MG63 (cell line): Measurements from ENCODE around the gene CABLES1. TPM values are rescaled to one million over a fixed set of nuclear protein-coding genes. Genes with fewer than 3 reads are reported as not detected.
A peak's percentile ranks its signal among the peaks of the same experiment; 100 is the strongest.

Source experiments
- DNase-seq: peaks from one replicate; pipeline ENCODE4 v3.0.0-alpha.2; 2020
- H3K27me3 ChIP-seq: fragments of 250-450 bp; sonication (Bioruptor Pico); 2 replicates; pipeline ENCODE4 v1.5.1; 2020; ENCODE audit warnings: mild to moderate bottlenecking, moderate library complexity
- H3K36me3 ChIP-seq: fragments of 250-450 bp; sonication (Bioruptor Pico); 2 replicates; pipeline ENCODE4 v1.5.1; 2020; ENCODE audit warnings: mild to moderate bottlenecking, moderate library complexity
- H3K4me3 ChIP-seq: fragments of 250-450 bp; sonication (Bioruptor Pico); 2 replicates; pipeline ENCODE4 v1.5.1; 2020; ENCODE audit warnings: mild to moderate bottlenecking, moderate library complexity
- H3K9me3 ChIP-seq: fragments of 250-450 bp; sonication (Bioruptor Pico); 2 replicates; pipeline ENCODE4 v1.5.1; 2020; ENCODE audit warnings: mild to moderate bottlenecking, moderate library complexity
- total RNA-seq: library from RNA; depleted of rRNA; stranded (reverse); fragments of >200 nt; shearing (Covaris generic); gene quantifications from 2 replicates; pipeline ENCODE4 v1.2.3, GENCODE V29; 2014; ENCODE audit warnings: low replicate concordance; rRNA removed

Gene CABLES1
- total RNA-seq, 1 experiment from 2014 or later: 1.3 TPM

- H3K4me3 ChIP-seq: no peak overlapping the region
- no peaks in the 10 kb centered on the region for H3K27me3 ChIP-seq
- no peaks in the 10 kb centered on the region for H3K36me3 ChIP-seq
- no peaks in the 10 kb centered on the region for H3K9me3 ChIP-seq
- DNase-seq: peak; percentile 17
These were observed 156.3 kb downstream of the CABLES1 start for GRCh38 chr18:23291456-23292205.

DNA sequence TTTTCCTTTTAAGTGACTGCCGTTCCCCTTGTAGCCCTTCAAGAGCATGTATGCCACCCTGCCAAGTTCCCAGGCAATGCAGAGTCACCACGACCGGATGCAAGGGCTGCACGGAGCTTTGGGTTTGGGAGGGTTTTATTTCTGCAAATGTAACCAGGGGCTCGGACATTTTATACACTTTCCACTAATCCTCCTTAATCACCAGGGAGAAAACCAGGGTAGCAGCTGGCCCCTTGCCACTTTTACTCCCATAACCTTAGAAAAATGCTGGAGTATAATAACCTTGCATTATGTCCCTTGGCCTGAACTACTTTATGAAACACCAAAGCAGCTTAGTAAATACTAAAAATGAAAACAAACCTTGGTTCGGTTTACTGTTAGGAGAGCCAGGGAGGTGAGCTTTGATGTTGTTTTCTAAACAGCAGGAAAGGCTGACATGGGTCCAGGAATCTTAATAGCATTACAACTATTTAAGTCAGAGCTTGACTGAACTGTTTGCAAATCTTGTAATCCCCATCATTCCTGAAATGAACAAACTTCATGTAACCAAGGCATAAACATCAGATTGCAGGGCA is 165.0 kb downstream of the CABLES1 start:
- Histone ChIP-seq H3K36me3 (no peaks in the 10 kb centered on the region), H3K27me3 (no peaks in the 10 kb centered on the region), H3K9me3 (no peaks in the 10 kb centered on the region), H3K4me3 (no peak overlapping the region)
- peak; percentile 52 for DNase-seq

DNA sequence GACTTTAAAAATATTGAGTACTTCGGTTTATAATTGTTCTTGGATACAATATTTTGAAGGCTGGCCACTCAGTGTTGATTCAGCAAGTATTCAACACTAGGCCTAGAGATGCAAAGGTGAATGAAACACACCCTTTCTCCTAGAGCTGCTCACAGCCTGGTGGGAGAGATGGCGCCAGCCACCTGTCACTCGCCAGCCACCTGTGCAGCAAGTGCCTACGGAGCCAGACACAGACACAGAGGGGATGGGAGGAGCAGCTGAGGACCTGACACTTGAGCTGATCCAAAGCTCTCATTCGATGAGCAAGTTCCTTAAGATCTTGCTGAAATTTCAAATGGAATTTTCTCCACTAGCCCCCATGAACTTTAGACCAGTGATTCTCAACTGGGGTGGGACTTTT is 166.7 kb downstream of the CABLES1 start:
- H3K27me3 ChIP-seq: no peaks in the 10 kb centered on the region
- no peaks in the 10 kb centered on the region for H3K36me3 ChIP-seq
- no peak overlapping the region for H3K4me3 ChIP-seq
- DNase-seq: no peak
- no peaks in the 10 kb centered on the region for H3K9me3 ChIP-seq

- Histone ChIP-seq H3K36me3 (no peaks in the 10 kb centered on the region), H3K9me3 (no peaks in the 10 kb centered on the region), H3K4me3 (no peak overlapping the region), H3K27me3 (no peaks in the 10 kb centered on the region)
- DNase-seq: no peak
These were observed 167.2 kb downstream of the CABLES1 start for GRCh38 chr18:23302511-23302850.

DNA sequence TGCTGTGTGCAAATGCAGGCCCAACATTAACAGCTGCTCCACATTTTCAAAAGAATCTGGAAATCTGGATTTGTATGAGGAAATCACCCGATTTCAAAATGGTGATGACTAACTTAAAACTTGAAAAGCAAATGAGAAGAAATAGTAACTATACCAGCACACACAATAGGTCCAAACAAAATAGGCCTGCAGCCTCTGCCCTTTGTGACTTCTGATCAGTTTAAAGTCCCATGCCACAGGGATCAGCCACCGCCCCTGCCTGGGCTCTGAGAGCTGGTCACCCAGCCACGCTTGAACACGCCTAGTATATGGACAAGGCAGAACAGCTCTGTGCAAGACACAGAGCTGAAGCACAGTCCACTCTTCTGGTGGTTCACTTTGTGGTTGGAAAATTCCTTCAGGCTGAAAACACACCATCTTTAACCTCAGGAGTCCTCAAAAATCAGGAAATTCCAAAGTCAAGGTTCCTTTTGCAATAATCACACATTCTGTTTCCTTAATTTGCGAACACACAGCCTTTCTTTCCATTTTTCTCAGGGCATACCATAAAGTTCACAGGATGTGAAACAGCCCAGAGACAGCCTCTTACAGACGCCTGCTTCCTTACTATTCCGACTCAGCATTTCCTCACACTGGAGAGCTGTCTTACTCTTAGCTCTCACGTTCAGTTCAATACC is 167.7 kb downstream of the CABLES1 start:
- Histone ChIP-seq H3K36me3 (no peaks in the 10 kb centered on the region), H3K4me3 (no peak overlapping the region), H3K27me3 (no peaks in the 10 kb centered on the region), H3K9me3 (no peaks in the 10 kb centered on the region)
- no peak for DNase-seq

DNA sequence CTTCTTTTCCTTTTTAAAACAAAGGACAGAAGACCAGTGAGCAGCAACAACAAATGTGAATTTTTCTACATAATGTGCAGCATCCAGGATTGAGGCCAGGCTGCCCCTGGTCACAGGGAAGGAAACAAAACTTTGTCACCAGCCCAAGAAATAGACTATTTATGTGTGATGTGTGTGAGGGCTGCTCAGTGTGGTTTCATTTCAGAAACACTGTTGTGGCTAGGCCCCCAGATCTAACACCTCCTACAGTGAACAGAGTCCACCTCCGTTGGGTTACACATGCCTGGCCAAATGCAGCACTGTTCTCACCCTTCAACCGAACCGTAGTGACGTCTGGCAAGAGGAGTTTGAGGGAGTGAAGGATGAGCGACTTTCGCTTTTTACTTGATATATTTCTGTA is 171.5 kb downstream of the CABLES1 start:
- Histone ChIP-seq H3K4me3 (no peak overlapping the region), H3K27me3 (no peaks in the 10 kb centered on the region), H3K36me3 (no peaks in the 10 kb centered on the region), H3K9me3 (no peaks in the 10 kb centered on the region)
- no peak for DNase-seq

- Histone ChIP-seq H3K27me3 (no peaks in the 10 kb centered on the region), H3K9me3 (no peaks in the 10 kb centered on the region), H3K36me3 (no peaks in the 10 kb centered on the region), H3K4me3 (no peak overlapping the region)
- DNase-seq: no peak
These were observed 172.4 kb downstream of the CABLES1 start for GRCh38 chr18:23307567-23308295.

Other genes with a start within 250 kb of the CABLES1 start
- gene RBBP8, start 202.2 kb upstream of the CABLES1 start, total RNA-seq: 19.4 and 27.7 TPM in 2 replicates